GM18526 (cell line): Measurements from ENCODE around the gene RNF5.
A peak's percentile ranks its signal among the peaks of the same experiment; 100 is the strongest.

ENCODE experiments used
- POLR2A ChIP-seq: IDR thresholded peaks from 3 replicates; pipeline ENCODE4 v1.6.1; 2011; ENCODE audit not compliant: insufficient read length; ENCODE audit errors: extremely low read depth

The RNF5 gene

GRCh38 chr6:32179766-32180405, 1.7 kb downstream of the RNF5 start:
- TF ChIP-seq POLR2A: no peak

- TF ChIP-seq POLR2A: no peak
These were observed 3.0 kb downstream of the RNF5 start for GRCh38 chr6:32181148-32181702.

DNA sequence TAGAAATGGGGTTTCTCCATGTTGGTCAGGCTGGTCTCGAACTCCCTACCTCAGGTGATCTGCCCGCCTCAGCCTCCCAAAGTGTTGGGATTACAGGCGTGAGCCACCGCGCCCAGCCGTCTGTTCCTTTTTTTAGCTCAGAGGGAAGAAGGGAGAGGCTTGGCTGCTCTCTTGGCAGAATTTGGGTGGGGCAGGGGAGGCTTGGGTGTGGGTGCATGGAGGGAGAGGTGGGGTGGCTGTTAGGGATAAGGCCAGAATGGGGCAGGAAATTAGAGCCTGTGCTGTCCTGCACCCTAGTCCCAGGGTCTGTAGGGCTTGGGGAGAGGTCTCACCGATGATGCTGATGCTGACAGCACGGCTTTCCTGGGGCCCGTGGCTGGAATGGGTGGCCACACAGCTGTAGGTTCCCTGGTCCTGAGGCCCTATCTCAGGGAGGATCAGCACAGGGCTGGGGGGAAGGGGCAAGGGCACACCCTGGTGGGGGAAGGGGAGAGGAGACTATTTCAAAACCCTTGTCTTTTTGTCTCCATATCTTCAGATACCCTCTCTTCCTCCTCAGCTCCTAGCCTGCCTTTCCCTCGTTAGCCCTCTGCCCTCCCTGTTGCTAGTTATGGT, 3.8 kb downstream of the RNF5 start:
- TF ChIP-seq POLR2A: no peak

DNA sequence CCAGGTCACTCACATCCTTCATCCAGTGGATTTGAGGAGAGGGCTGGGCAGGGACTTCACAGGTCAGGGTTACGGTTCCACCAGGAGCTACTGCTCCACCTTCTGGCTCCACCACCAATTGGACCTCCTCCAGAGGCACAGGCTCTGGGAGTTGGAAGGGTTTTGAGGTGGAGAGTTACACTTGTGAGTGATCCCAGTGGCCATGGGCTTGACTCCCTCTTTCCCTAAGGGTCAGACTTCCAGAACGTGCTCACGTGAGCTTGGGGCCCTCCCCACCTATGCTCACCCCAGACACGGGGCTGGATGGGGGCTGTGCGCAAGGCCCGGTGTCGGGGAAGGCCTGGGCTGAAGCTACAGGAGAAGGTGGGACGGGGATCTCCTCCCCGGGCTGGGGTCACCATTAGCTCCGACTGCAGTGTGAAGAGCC, 4.4 kb downstream of the RNF5 start:
- no peak for TF ChIP-seq POLR2A

GRCh38 chr6:32183030-32183429, 4.8 kb downstream of the RNF5 start:
- TF ChIP-seq POLR2A: no peak

DNA sequence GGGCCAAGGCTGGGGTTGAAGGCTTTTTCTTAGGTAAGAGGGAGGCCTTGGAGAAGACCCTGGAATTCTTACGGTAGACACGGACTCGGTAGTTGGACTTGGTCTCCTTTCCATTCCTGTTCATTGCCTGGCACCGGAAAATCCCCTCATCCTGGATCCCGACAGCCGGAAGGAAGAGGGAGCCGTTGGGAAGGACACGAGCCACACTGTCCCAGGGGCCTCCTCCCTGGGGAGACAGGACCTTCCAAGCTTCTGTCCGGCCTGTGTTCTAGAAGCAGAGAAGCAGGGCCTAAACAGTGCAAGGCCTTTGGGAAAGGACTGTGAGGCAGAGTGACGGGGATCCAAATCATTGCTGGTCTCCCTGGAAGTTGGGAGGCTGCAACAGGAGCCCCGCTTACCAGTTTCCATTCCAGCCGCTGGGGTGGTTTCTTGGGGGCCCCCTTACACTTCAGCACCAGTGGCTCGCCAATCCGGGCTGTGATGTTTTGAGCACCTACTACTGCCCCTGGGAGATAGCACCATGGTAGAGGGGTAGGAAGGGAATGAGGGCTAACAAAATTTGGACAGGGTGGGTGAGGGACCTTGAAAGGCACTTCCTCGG, 5.4 kb downstream of the RNF5 start:
- peak; percentile 31 for TF ChIP-seq POLR2A

DNA sequence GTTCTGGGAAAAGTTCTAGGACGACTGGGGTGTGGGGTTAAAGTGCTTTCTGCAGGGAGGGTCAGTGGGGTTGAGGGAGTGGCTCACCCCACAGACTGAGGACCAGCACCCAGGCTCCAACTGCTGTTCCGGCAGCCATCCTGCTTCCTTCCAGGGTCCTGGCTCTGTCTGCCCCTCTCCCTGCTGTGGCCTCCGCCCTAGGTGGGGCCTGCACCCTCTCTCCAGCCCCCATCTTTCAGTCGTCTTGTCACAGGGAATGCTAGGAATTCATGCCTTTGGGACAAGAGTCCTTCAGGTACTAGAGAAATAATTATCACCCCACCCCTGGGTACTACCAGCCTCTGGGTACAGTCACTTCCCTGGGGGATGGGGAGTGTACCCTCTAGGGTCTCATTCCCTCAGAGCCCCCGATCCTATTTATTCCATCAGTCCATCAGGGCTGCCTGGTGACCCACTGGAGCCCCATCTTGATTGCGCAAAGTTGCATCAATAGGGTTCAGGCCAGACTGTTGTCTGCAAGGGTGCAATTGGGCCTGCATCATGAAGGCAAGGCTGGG, 6.0 kb downstream of the RNF5 start, which contains the start of gene AGER:
Gene AGER, minus strand, starts transcription at position 170 of the 557 bp plus-strand sequence. Its CDS starts 31 bp downstream, at position 139.
- peak; percentile 2 for TF ChIP-seq POLR2A

- no peak for TF ChIP-seq POLR2A
These were observed 9.0 kb downstream of the RNF5 start for GRCh38 chr6:32187009-32187709.

- no peak for TF ChIP-seq POLR2A
These were observed 10.3 kb downstream of the RNF5 start for GRCh38 chr6:32188381-32189068.

DNA sequence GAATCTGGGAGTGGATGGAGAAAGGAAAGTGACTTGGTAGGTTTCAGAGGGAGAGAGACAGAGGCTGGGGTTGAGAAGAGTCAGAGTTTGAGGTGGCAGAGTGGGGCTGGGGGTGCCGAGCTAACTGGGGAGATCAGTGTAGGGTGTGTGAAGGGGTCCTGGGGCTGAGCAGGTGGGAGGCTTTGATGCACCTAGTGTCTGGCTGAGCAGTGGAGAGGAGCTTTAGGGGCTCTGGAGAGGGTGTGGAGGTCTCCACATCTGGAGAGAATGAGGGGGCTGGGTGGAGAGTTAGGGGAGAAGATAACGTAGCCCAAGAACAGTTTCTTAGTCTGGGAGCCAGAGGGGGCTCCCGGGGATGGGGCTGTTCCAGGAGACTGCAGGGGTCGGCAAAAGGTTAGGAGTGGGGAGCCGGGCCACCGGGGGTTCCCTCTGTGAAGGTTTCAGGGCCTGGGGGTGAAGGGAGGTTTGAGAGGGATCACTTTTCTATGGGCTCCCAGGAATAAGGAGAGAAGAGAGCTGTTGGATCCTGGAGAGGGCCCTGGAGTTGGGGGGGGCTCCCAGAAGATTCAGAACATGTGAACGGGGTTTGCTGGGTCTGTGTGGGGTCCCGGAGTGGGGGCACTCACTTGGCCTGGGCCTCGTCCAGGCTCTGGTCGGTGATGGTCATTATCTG, 11.0 kb downstream of the RNF5 start:
- TF ChIP-seq POLR2A: no peak

DNA sequence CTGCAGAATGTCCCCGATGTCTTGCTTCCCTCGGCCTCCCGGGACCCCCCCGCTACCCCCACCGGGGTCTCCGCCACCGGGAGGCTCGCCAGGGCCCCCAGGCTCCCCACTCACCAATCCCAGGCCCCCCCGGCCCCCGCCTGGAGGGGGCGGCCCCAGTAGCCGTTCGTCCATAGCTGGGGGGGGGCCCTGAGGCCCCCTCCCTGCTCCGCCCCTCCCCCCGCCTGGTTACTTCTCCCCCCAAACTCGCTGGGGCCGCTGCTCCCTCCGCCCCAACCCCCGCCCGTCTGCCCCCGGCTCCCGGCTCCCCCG, 11.5 kb downstream of the RNF5 start:
- TF ChIP-seq POLR2A: no peak

- TF ChIP-seq POLR2A: peak; percentile 74
These were observed 12.0 kb downstream of the RNF5 start, which contains the start of gene PBX2 for GRCh38 chr6:32190054-32190851. PBX2 (minus strand) TSS chr6:32190202; CDS start chr6:32189915, 287 bp downstream.

DNA sequence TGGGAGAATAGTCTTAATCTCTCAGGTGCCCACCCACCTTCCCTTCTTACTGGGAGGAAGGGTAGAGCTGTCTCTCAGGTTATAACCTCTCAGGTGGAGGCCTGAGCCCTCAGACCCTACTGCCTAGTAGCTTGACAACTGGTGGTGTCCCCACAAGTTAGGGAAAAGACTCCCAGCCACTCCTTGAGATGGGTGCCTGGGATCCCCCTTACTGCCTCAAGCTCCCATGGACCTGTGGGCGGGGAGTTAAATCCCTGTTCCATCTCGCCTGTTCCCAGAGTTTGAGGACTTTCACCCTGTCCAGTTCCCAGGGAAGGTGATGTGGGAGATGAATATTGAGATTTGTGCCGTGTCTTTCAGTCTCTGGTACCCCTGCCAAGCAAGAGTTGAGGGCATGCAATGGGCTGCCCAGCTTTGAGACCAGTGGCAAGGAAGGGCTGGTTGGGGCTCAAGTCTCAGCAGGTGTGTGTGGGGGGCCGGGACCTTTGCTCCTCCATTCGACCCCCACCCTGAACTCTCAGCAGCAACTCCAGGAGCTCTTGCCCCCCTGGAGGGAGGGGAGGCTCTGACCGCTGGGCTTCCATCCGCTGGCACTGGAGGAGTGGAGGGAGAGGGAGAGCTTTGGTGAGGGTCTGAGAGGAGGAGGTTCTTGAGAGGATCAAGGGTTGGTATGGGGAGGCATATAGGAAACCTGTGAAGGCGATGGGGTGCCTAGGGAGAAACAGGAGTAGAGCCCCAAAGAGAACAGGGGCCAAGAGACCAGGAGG, 12.9 kb downstream of the RNF5 start:
- no peak for TF ChIP-seq POLR2A
